Activated naive CD4-positive, alpha-beta T cell treated with anti-CD3 and anti-CD28 coated beads, Interleukin-2, amount 10 ng/mL, durations not matched to agents 7 days and 5 days (primary cell): Measurements from ENCODE around the gene PASD1.
"Not testable (repeated sequence)": the region's sequence is repeated elsewhere in the genome, so short reads cannot be mapped to it uniquely, and the experiment has no call there.

Experiments used
- CTCF ChIA-PET: fragments of 350-600 bp; sonication (Branson Sonifier 250); formaldehyde crosslinking; loops from one replicate; lab custom pipeline; 2021; ENCODE audit warnings: antibody characterized with exemption; lab: Charles Lee
- DNase-seq: peaks from one replicate; pipeline ENCODE4 v3.0.0-alpha.2; 2020
- H3K27ac Mint-ChIP-seq: one replicate; pipeline ENCODE4 v1.8.0; 2021; ENCODE audit warnings: mild to moderate bottlenecking, moderate library complexity, mixed read lengths
- H3K27me3 Mint-ChIP-seq: one replicate; pipeline ENCODE4 v1.8.0; 2021; ENCODE audit warnings: mild to moderate bottlenecking, mixed read lengths
- H3K36me3 Mint-ChIP-seq: one replicate; pipeline ENCODE4 v1.8.0; 2021; ENCODE audit warnings: mixed read lengths
- H3K4me1 Mint-ChIP-seq: one replicate; pipeline ENCODE4 v1.8.0; 2021; ENCODE audit warnings: mixed read lengths
- H3K4me3 Mint-ChIP-seq: one replicate; pipeline ENCODE4 v1.8.0; 2021; ENCODE audit warnings: mild to moderate bottlenecking, moderate library complexity, mixed read lengths
- H3K9me3 Mint-ChIP-seq: one replicate; pipeline ENCODE4 v1.8.0; 2021; ENCODE audit warnings: mixed read lengths

Gene PASD1

GRCh38 chrX:151563449-151563848 is at the start of gene PASD1:
TSS of gene PASD1 (plus strand) at chrX:151563675. CDS start at chrX:151601554, 37,879 bp downstream.
- CTCF ChIA-PET: no interaction called here
- Mint-ChIP-seq H3K27ac (no peak within 1 kb of the TSS), H3K27me3 (no peaks in the 10 kb centered on the region), H3K4me1 (no peaks in the 10 kb centered on the region), H3K9me3 (no peaks in the 10 kb centered on the region), H3K4me3 (no peak within 1 kb of the TSS), H3K36me3 (no peaks in the 10 kb centered on the region)
- DNase-seq: no peak

- DNase-seq: no peak
- Mint-ChIP-seq H3K4me1 (no peaks in the 10 kb centered on the region), H3K9me3 (no peaks in the 10 kb centered on the region), H3K36me3 (no peaks in the 10 kb centered on the region), H3K4me3 (no peak overlapping the region), H3K27ac (no peak overlapping the region), H3K27me3 (peaks cover 3% of the 10 kb centered on the region)
- CTCF ChIA-PET: no interaction called here
Observed at GRCh38 chrX:151515237-151515636, 48.2 kb upstream of the PASD1 start.

GRCh38 chrX:151516538-151517187 is 46.8 kb upstream of the PASD1 start:
- no peak for DNase-seq
- Mint-ChIP-seq H3K4me1 (no peaks in the 10 kb centered on the region), H3K9me3 (no peaks in the 10 kb centered on the region), H3K27me3 (peaks cover 3% of the 10 kb centered on the region), H3K4me3 (no peak overlapping the region), H3K27ac (no peak overlapping the region), H3K36me3 (no peaks in the 10 kb centered on the region)
- CTCF ChIA-PET: no interaction called here

GRCh38 chrX:151517421-151517820 is 46.1 kb upstream of the PASD1 start:
- no peak for DNase-seq
- Mint-ChIP-seq H3K9me3 (no peaks in the 10 kb centered on the region), H3K36me3 (no peaks in the 10 kb centered on the region), H3K4me1 (no peaks in the 10 kb centered on the region), H3K4me3 (no peak overlapping the region), H3K27me3 (peaks cover 6% of the 10 kb centered on the region), H3K27ac (no peak overlapping the region)
- CTCF ChIA-PET: no interaction called here

GRCh38 chrX:151523351-151523750 is 40.1 kb upstream of the PASD1 start:
- DNase-seq: no peak
- Mint-ChIP-seq H3K27me3 (peaks cover 5% of the 10 kb centered on the region), H3K4me1 (no peaks in the 10 kb centered on the region), H3K4me3 (no peak overlapping the region), H3K9me3 (no peaks in the 10 kb centered on the region), H3K27ac (no peak overlapping the region), H3K36me3 (no peaks in the 10 kb centered on the region)
- CTCF ChIA-PET: no interaction called here

- H3K4me1 Mint-ChIP-seq: no peaks in the 10 kb centered on the region
- CTCF ChIA-PET: no interaction called here
- H3K4me3 Mint-ChIP-seq: no peak overlapping the region
Observed at GRCh38 chrX:151536571-151536970, 26.9 kb upstream of the PASD1 start.

GRCh38 chrX:151537572-151537971 is 25.9 kb upstream of the PASD1 start:
- Mint-ChIP-seq H3K27me3 (no peaks in the 10 kb centered on the region), H3K27ac (no peak overlapping the region), H3K36me3 (no peaks in the 10 kb centered on the region), H3K4me1 (no peaks in the 10 kb centered on the region), H3K4me3 (no peak overlapping the region), H3K9me3 (no peaks in the 10 kb centered on the region)
- CTCF ChIA-PET: no interaction called here
- DNase-seq: no peak

More at GRCh38 chrX:151536571-151536970, 26.9 kb upstream of the PASD1 start:
- no peak overlapping the region for H3K27ac Mint-ChIP-seq
- H3K36me3 Mint-ChIP-seq: no peaks in the 10 kb centered on the region
- H3K9me3 Mint-ChIP-seq: no peaks in the 10 kb centered on the region
- no peak for DNase-seq
- H3K27me3 Mint-ChIP-seq: no peaks in the 10 kb centered on the region

GRCh38 chrX:151538190-151539122 is 25.0 kb upstream of the PASD1 start:
- CTCF ChIA-PET: no interaction called here
- no peak for DNase-seq
- Mint-ChIP-seq H3K27ac (no peak overlapping the region), H3K4me1 (peaks cover under 1% of the 10 kb centered on the region), H3K36me3 (no peaks in the 10 kb centered on the region), H3K27me3 (no peaks in the 10 kb centered on the region), H3K4me3 (no peak overlapping the region), H3K9me3 (no peaks in the 10 kb centered on the region)

- DNase-seq: peak; percentile 26
- Mint-ChIP-seq H3K4me1 (peaks cover 5% of the 10 kb centered on the region), H3K36me3 (no peaks in the 10 kb centered on the region), H3K27me3 (peaks cover 14% of the 10 kb centered on the region), H3K9me3 (no peaks in the 10 kb centered on the region), H3K27ac (peak overlapping the region; percentile 77), H3K4me3 (no peak overlapping the region)
- CTCF ChIA-PET: no interaction called here
Observed at GRCh38 chrX:151543706-151544105, 19.8 kb upstream of the PASD1 start.

- H3K9me3 Mint-ChIP-seq, DNase-seq, H3K4me1 Mint-ChIP-seq, CTCF ChIA-PET, H3K36me3 Mint-ChIP-seq, H3K4me3 Mint-ChIP-seq, H3K27ac Mint-ChIP-seq: not testable (repeated sequence)
- H3K27me3 Mint-ChIP-seq: peaks cover 14% of the 10 kb centered on the region
Observed at GRCh38 chrX:151546226-151546625, 17.2 kb upstream of the PASD1 start.

- H3K27me3 Mint-ChIP-seq: peaks cover 15% of the 10 kb centered on the region
- H3K4me3 Mint-ChIP-seq, H3K27ac Mint-ChIP-seq, CTCF ChIA-PET, DNase-seq, H3K4me1 Mint-ChIP-seq, H3K36me3 Mint-ChIP-seq, H3K9me3 Mint-ChIP-seq: not testable (repeated sequence)
Observed at GRCh38 chrX:151551176-151551575, 12.3 kb upstream of the PASD1 start.

- Mint-ChIP-seq H3K27me3 (peaks cover 6% of the 10 kb centered on the region), H3K4me3 (no peak overlapping the region), H3K36me3 (no peaks in the 10 kb centered on the region), H3K9me3 (no peaks in the 10 kb centered on the region), H3K4me1 (no peaks in the 10 kb centered on the region), H3K27ac (no peak overlapping the region)
- DNase-seq: no peak
- CTCF ChIA-PET: no interaction called here
Observed at GRCh38 chrX:151552743-151553142, 10.7 kb upstream of the PASD1 start.

GRCh38 chrX:151555301-151555700 is 8.2 kb upstream of the PASD1 start:
- CTCF ChIA-PET, H3K27me3 Mint-ChIP-seq, H3K9me3 Mint-ChIP-seq, H3K27ac Mint-ChIP-seq, H3K4me1 Mint-ChIP-seq, H3K4me3 Mint-ChIP-seq, H3K36me3 Mint-ChIP-seq, DNase-seq: not testable (repeated sequence)

GRCh38 chrX:151562485-151562884 is 990 bp upstream of the PASD1 start:
- H3K36me3 Mint-ChIP-seq, H3K9me3 Mint-ChIP-seq, H3K4me3 Mint-ChIP-seq, DNase-seq, H3K4me1 Mint-ChIP-seq, CTCF ChIA-PET, H3K27ac Mint-ChIP-seq, H3K27me3 Mint-ChIP-seq: not testable (repeated sequence)

GRCh38 chrX:151563003-151563402 is 472 bp upstream of the PASD1 start:
- H3K9me3 Mint-ChIP-seq, DNase-seq, H3K27me3 Mint-ChIP-seq, H3K4me3 Mint-ChIP-seq, H3K4me1 Mint-ChIP-seq, H3K27ac Mint-ChIP-seq, H3K36me3 Mint-ChIP-seq, CTCF ChIA-PET: not testable (repeated sequence)
